Adrenal gland (tissue), 12 donors: ENCODE results near the gene DOCK3. TPM values are rescaled to one million over a fixed set of nuclear protein-coding genes. Genes with fewer than 3 reads are reported as not detected.

Experiments
- DNase-seq, 7 donors: peaks; one replicate each; pipeline ENCODE4 v3.0.0-alpha.2; 2019 to 2020
- H3K27ac ChIP-seq, 5 donors: fragments of 200-600 bp; sonication (generic) in 4 of 5; 1 replicate in 3 of 5; 2 replicates in 2 of 5; pipeline versions ENCODE4 v1.5.1 to v1.8.0; 2016 to 2020; ENCODE audit warnings: mild to moderate bottlenecking in 1 of 5
- H3K27me3 ChIP-seq: fragments of 200-600 bp; 2 replicates; pipeline ENCODE4 v1.8.0; 2021
- H3K36me3 ChIP-seq, 2 donors: fragments of 200-600 bp; replicated peaks in 1 of 2; 1 replicate in 1 of 2; 2 replicates in 1 of 2; pipeline versions ENCODE4 v1.5.1 to v1.8.0; 2018 to 2022
- H3K4me1 ChIP-seq, 2 donors: fragments of 200-600 bp; replicated peaks in 1 of 2; 1 replicate in 1 of 2; 2 replicates in 1 of 2; pipeline versions ENCODE4 v1.5.1 to v1.8.0; 2018 to 2021
- H3K4me3 ChIP-seq, 4 donors: fragments of 200-600 bp; sonication (generic) in 3 of 4; one replicate each; pipeline ENCODE4 v1.5.1; 2016 to 2018
- H3K9me3 ChIP-seq, 3 donors: fragments of 200-600 bp; sonication (generic) in 1 of 3; replicated peaks in 1 of 3; 1 replicate in 2 of 3; 2 replicates in 1 of 3; pipeline versions ENCODE4 v1.5.1 to v1.8.0; 2016 to 2021
- CTCF ChIP-seq, 6 experiments: fragments of 450-650 bp in 4 of 6; fragments of 200-600 bp in 2 of 6; sonication (generic) in 1 of 6; IDR thresholded peaks; 1 replicate in 5 of 6; 2 replicates in 1 of 6; pipeline versions ENCODE4 v1.5.1 to v1.8.0; 2016 to 2021; ENCODE audit warnings: antibody characterized with exemption in 6 of 6, mild to moderate bottlenecking in 2 of 6, moderate library complexity in 1 of 6
- POLR2A ChIP-seq, 2 donors: fragments of 450-650 bp; IDR thresholded peaks; one replicate each; pipeline ENCODE4 v1.6.1; 2017; ENCODE audit warnings: antibody characterized with exemption in 2 of 2, mild to moderate bottlenecking in 2 of 2, moderate library complexity in 1 of 2
- WGBS, 4 donors: extraction: QIAGEN DNeasy Blood & Tissue Kit in 2 of 4; methylation state at CpG; one replicate each; pipeline versions ENCODE4 v1.1.5 to v1.1.7; 2013 to 2017; 5-methylcytosine and 5-hydroxymethylcytosine counted together
- intact Hi-C, 2 donors: fragments of 100-400 bp; cut with DNase I; formaldehyde crosslinking; loops; one replicate each; pipeline versions ENCODE4 v1.14.1 to v1.15.0; 2022 to 2023
- polyA plus RNA-seq, 3 donors: library from polyadenylated mRNA; stranded (reverse); fragments of 200-250 nt in 2 of 3; fragments of 350-450 nt in 1 of 3; fragmentation: Illumina TruSeq in 1 of 3; extraction: RNeasy Lipid Tissue Mini Kit (QIAGEN cat#74804) in 1 of 3; gene quantifications; one replicate each; pipeline ENCODE4 v1.2.3, GENCODE V29; 2013 to 2014
- total RNA-seq, 9 donors: library from RNA; depleted of rRNA in 4 of 9; stranded (reverse); fragments of >200 nt in 4 of 9; fragments of 120-200 nt in 1 of 9; fragmentation: NEBNext Ultra II Directional in 1 of 9; extraction: Animal tissue kit (Norgen Biotek cat#: 25700) in 1 of 9; gene quantifications; one replicate each; pipeline versions ENCODE4 v1.1.0 to v1.2.4, GENCODE V29; 2013 to 2023
- donor health status: healthy with polysubstance abuse.
- donor health status: Bipolar disorder and iron deficiency.
- donor health status: DM: yes; HTN: yes; CAD: no.
- donor health status: DM: no; HTN: no; CAD: no.
- donor health status: DM: no; HTN: no; CAD: no.
- donor health status: DM: yes; HTN: yes; CAD: no.

Gene DOCK3
- total and polyA plus RNA-seq, 12 donors = 0.72 to 8.6 (median 2.9) TPM

- Histone ChIP-seq H3K36me3 (peaks cover 0 to 4% of the 10 kb centered on the region in 2 donors), H3K4me3 (no peak overlapping the region), H3K9me3 (peaks cover 0 to 6% (median 0%) of the 10 kb centered on the region in 3 donors), H3K27ac (no peak overlapping the region), H3K27me3 (no peaks in the 10 kb centered on the region), H3K4me1 (no peaks in the 10 kb centered on the region)
- intact Hi-C loops = no loop called here
- 67 to 100% (median 82%) methylated on average over 1 to 3 of the region's 3 CpGs for WGBS, 4 donors
- no peak for DNase-seq
- TF ChIP-seq CTCF (IDR thresholded peaks at IDR 0.05) (no peak), POLR2A (IDR thresholded peaks at IDR 0.05) (no peak)
Observed at GRCh38 chr3:50805321-50805720, 130.6 kb downstream of the DOCK3 start.

GRCh38 chr3:50806031-50806430 lies 131.3 kb downstream of the DOCK3 start:
- Histone ChIP-seq H3K9me3 (peaks cover 0 to 6% (median 0%) of the 10 kb centered on the region in 3 donors), H3K27me3 (no peaks in the 10 kb centered on the region), H3K36me3 (no peaks in the 10 kb centered on the region), H3K4me3 (no peak overlapping the region), H3K4me1 (no peaks in the 10 kb centered on the region), H3K27ac (no peak overlapping the region)
- TF ChIP-seq CTCF (IDR thresholded peaks at IDR 0.05) (no peak), POLR2A (IDR thresholded peaks at IDR 0.05) (no peak)
- DNase-seq = no peak
- intact Hi-C loops = no loop called here
- 80 to 91% (median 83%) methylated on average over 1 of the region's 1 CpG for WGBS, 4 donors

- TF ChIP-seq CTCF (IDR thresholded peaks at IDR 0.05) (no peak), POLR2A (IDR thresholded peaks at IDR 0.05) (no peak)
- no peak overlapping the region for H3K27ac ChIP-seq
- intact Hi-C loops = no loop called here
- no peak for DNase-seq
- 86 to 88% (median 87%) methylated on average over 4 of the region's 4 CpGs for WGBS, 4 donors
- no peaks in the 10 kb centered on the region for H3K9me3 ChIP-seq
- no peaks in the 10 kb centered on the region for H3K4me1 ChIP-seq
- no peaks in the 10 kb centered on the region for H3K36me3 ChIP-seq
- no peak overlapping the region for H3K4me3 ChIP-seq
- no peaks in the 10 kb centered on the region for H3K27me3 ChIP-seq
Observed at GRCh38 chr3:50806806-50807205, 132.1 kb downstream of the DOCK3 start.

- intact Hi-C loops = no loop called here
- no peaks in the 10 kb centered on the region for H3K9me3 ChIP-seq
- H3K4me1 ChIP-seq = no peaks in the 10 kb centered on the region
- H3K27me3 ChIP-seq = no peaks in the 10 kb centered on the region
- 76 to 88% (median 82%) methylated on average over 2 of the region's 2 CpGs for WGBS, 4 donors
- H3K4me3 ChIP-seq = no peak overlapping the region
- no peak for DNase-seq
- TF ChIP-seq POLR2A (IDR thresholded peaks at IDR 0.05) (no peak), CTCF (IDR thresholded peaks at IDR 0.05) (no peak)
- no peak overlapping the region for H3K27ac ChIP-seq
- no peaks in the 10 kb centered on the region for H3K36me3 ChIP-seq
Observed at GRCh38 chr3:50807266-50807665, 132.5 kb downstream of the DOCK3 start.
